ENCODE measurements around the gene DGKH. TPM values are rescaled to one million over a fixed set of nuclear protein-coding genes. Genes with fewer than 3 reads are reported as not detected.

The DGKH gene
- total RNA-seq, 1 donor from 2014 or later: 2.2 TPM

DNA sequence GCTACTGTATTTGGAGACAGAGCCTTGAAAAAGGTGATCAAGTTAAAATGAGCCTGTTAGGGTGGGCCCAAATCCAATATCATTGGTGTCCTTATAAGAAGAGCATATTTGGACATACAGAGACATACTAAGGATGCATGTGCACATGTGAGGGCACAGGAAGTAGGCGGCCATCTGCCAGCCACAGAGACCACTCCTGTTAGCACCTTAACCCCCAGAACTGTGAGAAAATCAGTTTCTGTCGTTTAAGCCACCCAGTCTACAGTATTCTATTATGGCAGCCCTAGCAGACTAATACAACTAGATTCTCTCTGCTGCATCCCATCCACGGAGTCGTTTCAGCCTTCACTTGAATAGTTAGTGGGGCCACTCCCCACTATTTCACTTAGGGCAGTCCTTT lies 39.4 kb upstream of the DGKH start:
- no peak for TF ChIP-seq CTCF (IDR thresholded peaks at IDR 0.05)
- no peak for DNase-seq
- Mint-ChIP-seq H3K9me3 (no peaks in the 10 kb centered on the region), H3K36me3 (ENCODE audit: low read depth) (no peaks in the 10 kb centered on the region), H3K4me1 (no peaks in the 10 kb centered on the region), H3K27ac (no peak overlapping the region), H3K27me3 (peaks cover 2% of the 10 kb centered on the region), H3K4me3 (no peak overlapping the region)
- POLR2A ChIA-PET: no interaction called here
- intact Hi-C loops (cut with micrococcal nuclease): no loop called here
- CTCF ChIA-PET: no interaction called here
- ATAC-seq (ENCODE audit: low read depth): no peak

DNA sequence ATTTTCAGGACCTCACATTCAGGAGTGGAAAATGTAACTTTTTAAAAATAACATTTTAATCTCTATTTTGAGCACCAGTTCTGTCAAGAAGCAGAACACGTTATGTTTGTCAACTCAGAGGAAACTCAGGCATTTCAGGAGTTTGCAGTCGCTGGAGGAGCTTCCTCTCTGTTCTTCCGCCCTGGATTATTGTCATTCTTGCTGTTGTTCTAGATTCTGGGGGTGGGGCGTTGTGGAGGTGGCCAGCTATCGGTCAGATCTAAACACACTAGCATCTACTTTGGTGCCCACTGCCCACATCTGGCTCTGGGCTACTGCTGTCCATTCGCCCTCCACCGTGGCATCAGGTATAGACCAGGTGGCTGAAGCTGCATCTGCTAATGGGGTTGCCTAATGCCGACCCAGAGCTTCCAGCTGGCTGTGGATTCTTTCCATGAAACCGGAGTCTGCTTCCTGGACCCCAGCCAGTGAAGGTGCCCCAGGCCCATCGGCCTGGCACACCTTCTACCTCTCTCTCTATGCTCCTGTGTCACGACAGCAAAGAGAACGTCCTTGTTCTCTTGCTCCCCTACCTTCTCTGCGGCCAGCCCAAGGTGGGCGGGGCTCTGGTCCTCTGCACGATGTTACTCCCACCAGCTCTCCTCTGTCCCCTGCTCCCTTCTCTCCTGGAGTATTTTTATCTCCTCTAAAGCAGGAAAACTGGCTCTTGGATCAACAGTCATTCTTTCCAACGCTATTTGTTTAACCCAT lies 36.7 kb upstream of the DGKH start:
- ChIA-PET POLR2A (no interaction called here), CTCF (no interaction called here)
- H3K4me3 Mint-ChIP-seq: no peak overlapping the region
- H3K4me1 Mint-ChIP-seq: no peaks in the 10 kb centered on the region
- DNase-seq (no peak), ATAC-seq (ENCODE audit: low read depth) (no peak)
- H3K9me3 Mint-ChIP-seq: no peaks in the 10 kb centered on the region
- no peak for TF ChIP-seq CTCF (IDR thresholded peaks at IDR 0.05)
- H3K27me3 Mint-ChIP-seq: peaks cover 13% of the 10 kb centered on the region
- H3K36me3 Mint-ChIP-seq (ENCODE audit: low read depth): no peaks in the 10 kb centered on the region
- intact Hi-C loops (cut with micrococcal nuclease): no loop called here
- H3K27ac Mint-ChIP-seq: no peak overlapping the region

DNA sequence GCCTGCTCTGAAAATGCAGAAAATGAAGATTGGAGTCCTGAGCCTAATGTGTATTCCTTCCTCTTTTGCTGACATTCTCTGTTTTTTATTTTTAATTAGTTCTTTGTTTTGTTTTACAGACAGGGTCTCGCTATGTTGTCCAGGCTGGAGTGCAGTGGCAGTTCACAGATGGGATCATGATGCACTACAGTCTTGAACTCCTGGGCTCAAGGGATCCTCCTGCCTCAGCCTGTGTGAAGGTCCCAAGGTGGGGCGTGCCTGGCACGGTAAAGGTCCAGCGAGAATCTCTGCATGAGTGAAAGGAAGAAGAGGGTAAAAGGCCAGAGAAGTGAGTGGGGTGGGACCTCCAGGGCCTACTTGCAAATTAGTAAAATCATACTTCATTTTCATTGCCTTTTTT lies 34.3 kb upstream of the DGKH start:
- POLR2A ChIA-PET: no interaction called here
- Mint-ChIP-seq H3K4me3 (no peak overlapping the region), H3K36me3 (ENCODE audit: low read depth) (no peaks in the 10 kb centered on the region), H3K27ac (no peak overlapping the region), H3K27me3 (peaks cover 19% of the 10 kb centered on the region), H3K9me3 (no peaks in the 10 kb centered on the region), H3K4me1 (no peaks in the 10 kb centered on the region)
- TF ChIP-seq CTCF (IDR thresholded peaks at IDR 0.05): no peak
- CTCF ChIA-PET: no interaction called here
- DNase-seq (no peak), ATAC-seq (ENCODE audit: low read depth) (no peak)
- intact Hi-C loops (cut with micrococcal nuclease): no loop called here

GRCh38 chr13:42017264-42017663 lies 31.2 kb upstream of the DGKH start:
- ATAC-seq (ENCODE audit: low read depth) (no peak), DNase-seq (no peak)
- TF ChIP-seq CTCF (IDR thresholded peaks at IDR 0.05): no peak
- intact Hi-C loops (cut with micrococcal nuclease): no loop called here
- Mint-ChIP-seq H3K27ac (no peak overlapping the region), H3K27me3 (peaks cover 17% of the 10 kb centered on the region), H3K4me3 (no peak overlapping the region), H3K4me1 (no peaks in the 10 kb centered on the region), H3K36me3 (ENCODE audit: low read depth) (no peaks in the 10 kb centered on the region), H3K9me3 (no peaks in the 10 kb centered on the region)
- ChIA-PET CTCF (no interaction called here), POLR2A (no interaction called here)

- Mint-ChIP-seq H3K36me3 (ENCODE audit: low read depth) (no peaks in the 10 kb centered on the region), H3K4me1 (no peaks in the 10 kb centered on the region), H3K4me3 (no peak overlapping the region), H3K27ac (no peak overlapping the region), H3K27me3 (peaks cover 7% of the 10 kb centered on the region), H3K9me3 (no peaks in the 10 kb centered on the region)
- no peak for TF ChIP-seq CTCF (IDR thresholded peaks at IDR 0.05)
- intact Hi-C loops (cut with micrococcal nuclease): no loop called here
- DNase-seq: no peak
- CTCF ChIA-PET: no interaction called here
- ATAC-seq (ENCODE audit: low read depth): no peak
- POLR2A ChIA-PET: no interaction called here
These were observed 26.6 kb upstream of the DGKH start for GRCh38 chr13:42021851-42022250.

Measured in activated B cell treated with CpG ODN at 0.5 μM for 24 hours (primary cell).